GM04504 (cell line): ENCODE measurements around the gene DYRK1A.
"Not testable (repeated sequence)": the region's sequence is repeated elsewhere in the genome, so short reads cannot be mapped to it uniquely, and the experiment has no call there.

Experiments used
- DNase-seq: peaks from one replicate; pipeline ENCODE4 v3.0.0-alpha.2; 2012; ENCODE audit warnings: low read depth

The DYRK1A gene

GRCh38 chr21:37528150-37528937 is 161.8 kb downstream of the DYRK1A start:
- DNase-seq: no peak

GRCh38 chr21:37529649-37530048 is 163.1 kb downstream of the DYRK1A start:
- DNase-seq: no peak

DNA sequence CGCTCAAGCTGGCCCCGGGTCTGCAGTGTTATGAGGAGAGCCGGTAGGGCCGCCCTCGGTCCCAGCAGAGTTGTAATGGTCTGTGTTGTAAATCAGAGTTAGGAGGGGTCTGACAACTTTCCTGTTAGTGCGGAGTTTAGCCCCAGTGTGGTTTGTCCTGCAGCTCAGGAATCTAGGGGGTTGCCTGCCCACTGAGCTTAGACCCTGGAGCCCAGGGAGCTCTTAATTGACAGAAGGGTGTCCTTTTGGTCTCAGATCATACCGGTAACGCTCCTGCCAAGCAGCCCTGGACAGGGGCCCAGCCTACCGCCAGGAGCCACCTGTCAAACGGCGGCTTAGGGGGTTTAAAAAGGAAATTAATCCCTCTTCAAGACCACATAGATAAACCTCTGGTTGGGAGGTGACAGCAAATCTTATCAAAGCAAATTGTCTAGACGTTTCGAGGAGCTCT is 164.4 kb downstream of the DYRK1A start:
- DNase-seq: no peak

DNA sequence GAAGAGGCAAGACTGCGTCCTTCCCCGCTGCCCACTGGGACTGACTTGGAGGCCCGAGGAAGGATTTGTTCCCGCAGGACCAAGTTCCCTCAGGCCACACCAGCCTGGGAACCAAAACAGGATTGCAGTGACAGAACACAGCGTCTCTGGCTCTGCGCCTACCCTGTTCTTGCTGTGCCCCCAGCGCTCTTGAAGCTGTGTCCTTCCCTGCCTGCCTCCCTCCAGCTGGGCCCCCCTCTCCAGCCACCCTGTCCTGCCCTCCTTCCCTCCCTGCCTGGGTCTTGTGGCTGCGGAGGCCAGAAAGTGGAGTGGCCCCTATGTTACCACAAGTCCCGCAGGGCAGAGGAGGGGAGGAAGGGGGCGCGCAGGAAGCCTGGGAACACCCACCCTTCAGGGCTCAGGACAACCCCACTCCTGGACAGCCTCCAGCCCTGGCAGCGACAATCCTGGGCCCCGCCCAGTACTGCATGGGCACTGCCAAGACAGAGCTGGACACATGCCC is 164.9 kb downstream of the DYRK1A start:
- DNase-seq: no peak

DNA sequence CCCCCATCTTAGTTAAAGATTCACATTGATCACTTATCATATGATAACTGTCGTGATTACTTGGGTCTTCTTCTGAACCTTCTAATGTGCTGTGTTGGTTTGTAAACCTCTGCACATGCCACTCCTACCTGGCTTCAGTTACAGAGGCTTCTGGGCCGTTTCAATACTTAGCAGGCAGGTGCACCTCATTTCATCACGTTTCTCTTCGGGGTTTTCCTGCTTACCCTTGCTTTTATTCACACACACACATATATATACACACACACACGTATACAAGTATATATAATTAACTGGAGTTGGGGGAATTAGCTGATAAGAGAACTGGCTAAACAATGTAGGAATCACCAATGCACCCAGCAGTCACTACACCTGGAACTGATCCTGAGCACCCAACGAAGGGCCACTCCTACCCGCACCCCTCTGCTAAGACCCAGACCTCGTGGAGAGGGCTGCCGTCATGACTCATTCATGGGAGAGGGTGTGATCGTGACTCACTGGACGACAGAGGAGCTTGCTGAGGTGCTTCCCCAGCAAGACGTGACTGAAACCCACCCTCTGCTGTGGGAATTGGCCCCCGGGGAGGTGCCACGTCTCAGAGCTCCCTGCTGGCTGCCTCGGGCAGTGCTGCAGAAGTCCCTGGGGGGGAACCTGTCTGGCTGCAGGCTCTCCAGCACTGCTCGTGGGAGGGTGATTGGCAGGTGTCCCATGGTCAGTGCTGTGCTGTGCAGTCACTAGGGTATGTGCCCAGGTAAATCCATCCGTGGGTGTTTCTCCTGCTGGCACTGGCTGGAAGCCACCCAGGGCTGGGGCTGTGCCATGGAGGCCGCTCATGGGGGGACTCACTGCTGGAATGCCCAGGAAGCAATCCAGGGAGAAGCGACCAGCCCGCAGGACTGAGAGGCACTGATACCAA is 166.6 kb downstream of the DYRK1A start:
- no peak for DNase-seq

- no peak for DNase-seq
Measured at GRCh38 chr21:37534431-37534830, 167.9 kb downstream of the DYRK1A start.

DNA sequence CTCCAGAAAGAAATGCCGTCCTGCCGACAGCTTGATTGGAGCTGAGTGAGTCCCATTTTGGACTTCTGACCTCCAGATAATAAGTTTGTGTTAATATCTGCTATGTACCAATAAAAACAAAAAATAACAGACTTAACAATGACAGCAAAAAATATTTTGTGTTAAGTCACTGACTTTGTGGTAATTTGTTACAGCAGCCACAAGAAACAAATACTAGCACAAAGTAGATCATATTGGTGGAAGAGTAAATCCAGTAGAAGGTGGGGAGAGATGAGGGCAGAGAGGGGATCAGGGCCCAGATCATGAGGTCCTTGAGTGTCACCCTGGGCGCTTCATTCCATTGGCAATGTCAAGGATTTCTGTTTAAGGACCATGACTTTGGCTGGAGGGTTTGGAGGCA is 168.6 kb downstream of the DYRK1A start:
- no peak for DNase-seq

DNA sequence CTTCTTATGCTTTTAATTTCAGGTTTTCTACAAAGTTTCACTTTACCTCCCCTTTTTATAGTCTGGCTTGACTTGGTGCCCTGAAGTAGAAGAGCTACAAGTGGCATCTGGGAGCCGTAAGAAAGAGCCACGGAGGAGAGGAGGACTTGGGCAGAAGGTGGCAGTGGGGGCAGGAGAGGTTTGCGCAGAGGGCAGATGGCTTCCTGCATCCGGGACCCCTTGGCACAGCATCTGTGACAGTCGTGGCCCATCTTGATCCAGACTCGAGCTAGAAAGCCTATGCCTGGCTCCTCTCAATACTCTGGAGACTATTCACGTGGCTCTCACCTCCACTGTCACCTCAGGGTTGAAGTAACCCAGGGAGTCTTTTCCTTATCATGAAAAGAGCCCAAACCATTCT is 169.1 kb downstream of the DYRK1A start:
- no peak for DNase-seq

- no peak for DNase-seq
Measured at GRCh38 chr21:37536616-37537278, 170.2 kb downstream of the DYRK1A start.

DNA sequence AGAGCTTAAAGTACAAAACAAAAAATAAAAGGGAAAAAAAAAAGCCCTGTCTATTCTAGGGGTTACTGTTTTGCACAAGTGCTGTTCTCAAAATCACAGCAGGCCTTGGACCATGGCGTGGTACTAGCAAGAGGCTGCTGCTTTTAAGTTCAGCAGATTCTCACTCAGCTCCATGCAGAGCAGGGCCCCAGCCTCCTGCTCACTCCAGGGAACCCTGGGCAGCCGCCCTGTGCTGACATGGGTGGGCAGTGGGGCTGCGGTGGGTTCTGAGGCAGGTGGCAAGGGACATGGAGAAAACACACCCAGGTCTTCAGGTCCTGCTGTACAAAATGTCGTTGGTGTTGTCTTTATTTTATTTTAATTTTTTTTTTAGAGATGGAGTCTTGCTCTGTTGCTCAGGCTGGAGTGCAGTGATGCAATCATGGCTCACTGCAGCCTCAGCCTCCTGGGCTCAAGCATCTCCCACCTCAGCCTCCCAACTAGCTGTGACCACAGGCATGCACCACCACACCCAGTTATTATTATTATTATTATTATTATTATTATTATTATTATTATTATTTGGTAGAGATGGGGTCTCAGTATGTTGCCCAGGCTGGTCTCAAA is 170.9 kb downstream of the DYRK1A start:
- no peak for DNase-seq

GRCh38 chr21:37538971-37539590 is 172.5 kb downstream of the DYRK1A start:
- DNase-seq: no peak

- not testable (repeated sequence) for DNase-seq
Measured at GRCh38 chr21:37541128-37541527, 174.6 kb downstream of the DYRK1A start.

GRCh38 chr21:37542512-37542911 is 175.9 kb downstream of the DYRK1A start:
- no peak for DNase-seq

GRCh38 chr21:37546299-37546908 is 179.8 kb downstream of the DYRK1A start:
- DNase-seq: no peak

- no peak for DNase-seq
Measured at GRCh38 chr21:37546949-37547614, 180.5 kb downstream of the DYRK1A start.

- no peak for DNase-seq
Measured at GRCh38 chr21:37547615-37548200, 181.1 kb downstream of the DYRK1A start.

DNA sequence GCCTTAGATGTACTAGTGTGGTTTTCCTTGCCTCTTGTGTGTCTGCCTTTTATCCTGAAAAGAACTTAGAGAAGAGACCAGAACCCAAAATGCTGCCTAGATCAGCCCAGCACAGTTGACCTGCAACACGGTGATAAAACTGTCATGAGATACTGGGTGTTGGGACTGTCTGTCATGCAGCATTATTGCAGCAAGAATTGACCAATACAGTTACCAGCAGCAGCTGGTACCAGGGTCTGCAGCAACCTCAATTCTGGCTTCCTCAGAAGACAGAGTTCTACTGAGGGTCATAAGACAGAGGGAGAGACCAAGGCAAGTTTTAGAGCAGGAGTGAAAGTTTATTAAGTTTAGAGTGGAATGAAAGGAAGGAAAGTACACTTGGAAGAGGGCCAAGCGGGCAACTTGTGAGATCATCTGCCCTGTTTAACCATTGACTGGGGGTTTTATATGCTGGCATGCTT is 182.0 kb downstream of the DYRK1A start:
- no peak for DNase-seq

- not testable (repeated sequence) for DNase-seq
Measured at GRCh38 chr21:37549730-37550129, 183.2 kb downstream of the DYRK1A start.

DNA sequence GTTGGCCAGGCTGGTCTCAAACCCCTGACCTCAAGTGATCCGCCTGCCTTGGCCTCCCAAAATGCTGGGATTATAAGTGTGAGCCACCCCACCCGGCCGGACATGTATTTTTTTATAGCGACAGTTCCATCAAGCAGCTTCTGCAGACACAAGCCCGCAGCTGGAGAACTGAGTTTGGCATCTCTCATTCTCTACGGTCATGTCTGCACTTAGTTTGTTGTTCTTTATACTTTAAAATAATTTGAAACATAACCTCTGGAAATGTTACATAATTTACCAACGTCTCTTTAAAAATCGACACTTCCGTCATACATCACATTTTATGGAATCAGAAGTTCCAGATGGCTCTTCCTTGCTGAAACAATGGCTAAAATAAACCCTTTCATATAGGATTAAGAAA is 183.6 kb downstream of the DYRK1A start:
- DNase-seq: no peak
